DOHH2 (cell line): ENCODE results near the gene EVI2A.
A peak's percentile ranks its signal among the peaks of the same experiment; 100 is the strongest.

ENCODE experiments used
- H3F3A ChIP-seq: fragments of 200-600 bp; sonication (generic), shearing (Covaris generic); 2 replicates; pipeline ENCODE4 v1.6.0; 2016; ENCODE audit warnings: antibody characterized with exemption, mild to moderate bottlenecking; ENCODE audit not compliant: control insufficient read depth, insufficient read depth
- H3K27ac ChIP-seq: fragments of 200-600 bp; sonication (generic); 2 replicates; pipeline ENCODE4 v1.5.1; 2014; ENCODE audit warnings: low read depth, mild to moderate bottlenecking, low read length, moderate library complexity
- H3K27me3 ChIP-seq: fragments of 200-600 bp; sonication (generic); 2 replicates; pipeline ENCODE4 v1.6.1; 2014; ENCODE audit warnings: mild to moderate bottlenecking, low read length, mixed read lengths; ENCODE audit not compliant: control insufficient read depth
- H3K36me3 ChIP-seq: fragments of 200-600 bp; sonication (generic); 2 replicates; pipeline ENCODE4 v1.6.1; 2014; ENCODE audit warnings: mild to moderate bottlenecking, low read length, moderate library complexity, mixed read lengths; ENCODE audit not compliant: control insufficient read depth
- H3K4me1 ChIP-seq: fragments of 200-600 bp; sonication (generic); 2 replicates; pipeline ENCODE4 v1.6.1; 2014; ENCODE audit warnings: mild to moderate bottlenecking, low read length, mixed read lengths; ENCODE audit not compliant: control insufficient read depth
- H3K4me2 ChIP-seq: fragments of 200-600 bp; sonication (generic); 2 replicates; pipeline ENCODE4 v1.6.0; 2014; ENCODE audit warnings: mild to moderate bottlenecking, low read length, moderate library complexity
- H3K4me3 ChIP-seq: fragments of 200-600 bp; sonication (generic); 2 replicates; pipeline ENCODE4 v1.5.1; 2014; ENCODE audit warnings: mild to moderate bottlenecking, low read length, mixed read lengths
- H3K79me2 ChIP-seq: fragments of 200-600 bp; sonication (generic); 2 replicates; pipeline ENCODE4 v1.6.1; 2014; ENCODE audit warnings: mild to moderate bottlenecking, low read length, mixed read lengths; ENCODE audit not compliant: control insufficient read depth
- H3K9me2 ChIP-seq: fragments of 200-600 bp; sonication (generic); replicated peaks from 2 replicates; pipeline ENCODE4 v1.6.1; 2014; ENCODE audit warnings: mild to moderate bottlenecking, low read length, mixed read lengths; ENCODE audit not compliant: control insufficient read depth
- H3K9me3 ChIP-seq: fragments of 200-600 bp; sonication (generic); 2 replicates; pipeline ENCODE4 v1.6.1; 2014; ENCODE audit warnings: antibody characterized with exemption, low read length, mixed read lengths; ENCODE audit not compliant: control insufficient read depth, insufficient read depth
- H4K20me1 ChIP-seq: fragments of 200-600 bp; sonication (generic); 2 replicates; pipeline ENCODE4 v1.6.0; 2014; ENCODE audit warnings: low read depth, mild to moderate bottlenecking, antibody characterized with exemption, low read length, moderate library complexity; ENCODE audit not compliant: control insufficient read depth, insufficient read depth
- CTCF ChIP-seq: fragments of 200-600 bp; sonication (generic); IDR thresholded peaks from one replicate; pipeline ENCODE4 v1.5.1; 2014; ENCODE audit warnings: antibody characterized with exemption, mild to moderate bottlenecking, low read depth, low read length; ENCODE audit not compliant: poor library complexity, severe bottlenecking
- EZH2phosphoT487 ChIP-seq: fragments of 200-600 bp; sonication (generic); IDR thresholded peaks from 2 replicates; pipeline ENCODE4 v1.6.1; 2017; ENCODE audit warnings: borderline replicate concordance, mild to moderate bottlenecking, antibody characterized with exemption, low read length, moderate library complexity, mixed read lengths

EVI2A gene

GRCh38 chr17:31318851-31319661, 2.4 kb downstream of the EVI2A start:
- TF ChIP-seq CTCF, result no peak
- TF ChIP-seq EZH2phosphoT487, result no peak
- Histone ChIP-seq H3F3A (peaks cover 44% of the 10 kb centered on the region), H3K9me3 (no peaks in the 10 kb centered on the region), H3K9me2 (no peaks in the 10 kb centered on the region), H3K36me3 (peaks cover 73% of the 10 kb centered on the region), H3K4me1 (peaks cover 63% of the 10 kb centered on the region), H3K27ac (peak overlapping the region; percentile 97), H3K4me2 (peak overlapping the region; percentile 88), H4K20me1 (no peaks in the 10 kb centered on the region), H3K27me3 (no peaks in the 10 kb centered on the region), H3K4me3 (peak overlapping the region; percentile 80), H3K79me2 (peaks cover 89% of the 10 kb centered on the region)

- Histone ChIP-seq H3F3A (peaks cover 49% of the 10 kb centered on the region), H3K9me3 (no peaks in the 10 kb centered on the region), H3K36me3 (peaks cover 73% of the 10 kb centered on the region), H3K4me1 (peaks cover 67% of the 10 kb centered on the region), H3K9me2 (no peaks in the 10 kb centered on the region), H3K4me3 (peak overlapping the region; percentile 80), H4K20me1 (no peaks in the 10 kb centered on the region), H3K4me2 (peak overlapping the region; percentile 88), H3K79me2 (peaks cover 87% of the 10 kb centered on the region), H3K27ac (peak overlapping the region; percentile 97), H3K27me3 (no peaks in the 10 kb centered on the region)
- TF ChIP-seq EZH2phosphoT487 (no peak), CTCF (no peak)
Observed at GRCh38 chr17:31318298-31318801, 3.1 kb downstream of the EVI2A start.

GRCh38 chr17:31314782-31315100, 6.7 kb downstream of the EVI2A start:
- TF ChIP-seq EZH2phosphoT487 (no peak), CTCF (no peak)
- H3K36me3 ChIP-seq, result peaks cover 74% of the 10 kb centered on the region
- H4K20me1 ChIP-seq, result no peaks in the 10 kb centered on the region
- peaks cover 74% of the 10 kb centered on the region for H3K4me1 ChIP-seq
- H3K4me3 ChIP-seq, result peak overlapping the region; percentile 76
- H3K9me2 ChIP-seq, result no peaks in the 10 kb centered on the region
- H3K79me2 ChIP-seq, result peaks cover 86% of the 10 kb centered on the region
- peak overlapping the region; percentile 97 for H3K27ac ChIP-seq
- peak overlapping the region; percentile 88 for H3K4me2 ChIP-seq
- no peaks in the 10 kb centered on the region for H3K9me3 ChIP-seq
- H3K27me3 ChIP-seq, result no peaks in the 10 kb centered on the region
- peaks cover 76% of the 10 kb centered on the region for H3F3A ChIP-seq
